HG03432 (cell line): Measurements from ENCODE around the gene CXXC4.

ENCODE experiments used
- ATAC-seq: cut with Tn5 transposase; IDR thresholded peaks from one replicate; pipeline ENCODE4 v1.9.1; 2021; ENCODE audit warnings: mild to moderate bottlenecking, moderate library complexity; ENCODE audit not compliant: unreplicated experiment

CXXC4 gene

DNA sequence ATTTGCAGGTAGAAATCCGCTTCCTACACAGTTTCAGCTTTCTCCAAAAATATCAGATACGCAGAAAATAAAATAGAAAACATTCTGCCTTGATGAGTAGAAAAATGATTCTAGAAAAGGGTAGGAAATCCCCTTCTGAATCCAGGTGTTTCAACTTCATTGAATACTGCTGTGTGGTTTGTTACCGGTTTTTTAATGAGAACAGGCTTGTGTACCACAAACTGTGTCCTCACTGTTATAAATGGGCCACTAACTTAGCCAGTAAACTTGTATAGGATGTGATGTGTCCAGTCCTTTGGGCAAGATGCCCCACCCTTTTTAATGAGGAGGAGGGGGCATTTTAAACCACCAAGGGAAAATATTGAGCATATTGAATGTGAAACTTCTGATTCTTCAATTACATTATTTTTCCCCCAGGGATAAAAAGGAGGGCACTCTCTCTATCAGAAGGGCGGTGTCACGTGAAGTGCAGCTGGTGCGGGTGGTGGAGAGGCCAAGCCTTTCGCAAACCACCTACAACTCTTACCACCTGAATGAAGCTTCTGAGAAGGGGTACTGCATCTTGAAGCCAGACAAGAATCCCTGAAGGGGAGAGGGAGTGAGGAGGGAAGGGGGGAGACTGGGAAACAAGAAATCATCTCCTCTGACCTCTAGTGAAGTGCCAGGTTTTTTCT lies 4.5 kb downstream of the CXXC4 start:
- ATAC-seq, result peak; percentile 40

GRCh38 chr4:104489731-104490095 lies 5.0 kb downstream of the CXXC4 start:
- ATAC-seq, result peak; percentile 30

- ATAC-seq, result no peak
Observed at GRCh38 chr4:104488151-104488550, 6.5 kb downstream of the CXXC4 start.

DNA sequence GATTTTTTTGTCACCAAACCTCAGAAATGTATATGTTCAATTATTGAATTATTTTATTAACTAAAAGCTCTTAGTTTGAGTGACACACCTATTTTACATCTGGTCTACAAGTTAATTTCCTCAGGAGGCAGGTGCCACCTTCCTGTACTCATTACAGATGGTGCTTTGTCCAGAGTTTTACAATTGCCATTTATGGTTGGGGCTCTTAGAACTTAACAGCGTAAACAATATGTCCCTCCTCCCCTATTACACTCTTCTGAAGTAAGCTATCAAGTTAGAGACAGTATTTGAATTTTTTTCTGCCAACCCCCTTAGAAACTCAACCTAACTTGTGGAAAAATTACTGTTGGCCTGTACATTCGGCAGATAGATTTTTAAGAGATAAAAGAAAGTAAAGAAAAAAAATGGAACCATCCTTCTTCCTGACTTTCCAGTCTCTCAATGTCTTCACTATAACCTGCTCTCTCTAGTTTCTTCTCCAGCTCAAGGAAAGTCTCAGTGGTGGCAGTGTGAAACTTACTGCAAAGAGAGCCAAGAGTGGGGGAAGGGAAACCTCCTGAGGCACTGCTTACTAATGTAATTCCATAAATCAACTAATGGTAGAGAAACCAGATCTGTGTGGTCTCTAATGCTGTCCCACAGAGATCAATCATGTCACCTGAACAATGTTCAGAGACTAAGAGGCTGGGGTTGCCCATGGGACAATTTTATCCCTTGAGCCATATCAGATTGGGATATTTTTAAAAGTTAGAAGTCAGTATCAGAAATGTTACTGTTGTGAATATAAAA lies 7.8 kb downstream of the CXXC4 start:
- no peak for ATAC-seq

DNA sequence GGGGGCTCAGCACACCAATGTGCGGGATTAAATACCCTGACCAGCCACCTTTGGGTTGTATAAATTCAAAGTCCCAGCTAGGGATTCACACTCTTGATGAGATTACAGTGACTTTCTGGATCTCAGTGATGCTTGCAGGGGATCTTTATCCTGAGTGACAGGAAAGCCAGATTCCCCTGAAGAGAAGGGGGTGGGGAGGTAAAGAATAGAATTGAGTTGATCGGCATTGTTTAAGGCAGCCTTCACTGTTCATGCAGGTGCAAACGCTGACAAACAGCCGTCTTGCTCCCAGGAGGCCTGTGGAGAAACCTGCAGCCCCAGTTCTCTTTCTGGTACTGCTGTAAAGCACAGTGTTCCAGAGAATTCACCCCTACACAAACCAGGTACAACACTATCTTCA lies 19.0 kb downstream of the CXXC4 start:
- no peak for ATAC-seq

- peak; percentile 40 for ATAC-seq
Observed at GRCh38 chr4:104472766-104473165, 21.9 kb downstream of the CXXC4 start.

DNA sequence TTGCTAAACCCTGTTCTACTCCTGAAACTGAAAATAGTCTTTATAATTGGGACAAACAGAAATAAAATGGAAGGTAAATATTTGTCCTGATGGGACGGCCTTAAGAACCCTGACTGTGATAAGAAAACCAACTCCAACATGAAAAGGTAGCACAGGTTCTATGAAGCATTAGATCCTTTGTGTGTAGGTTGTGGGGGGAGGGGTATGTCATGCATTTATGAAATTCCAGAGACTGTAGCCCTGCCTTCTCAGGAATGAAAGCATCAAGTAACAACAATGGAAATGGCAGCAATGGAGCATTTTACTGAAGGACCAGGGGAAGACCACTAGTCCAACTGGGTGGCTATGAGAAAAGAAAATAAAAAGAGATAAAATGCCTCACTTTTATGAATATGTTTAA lies 23.9 kb downstream of the CXXC4 start:
- ATAC-seq, result no peak

DNA sequence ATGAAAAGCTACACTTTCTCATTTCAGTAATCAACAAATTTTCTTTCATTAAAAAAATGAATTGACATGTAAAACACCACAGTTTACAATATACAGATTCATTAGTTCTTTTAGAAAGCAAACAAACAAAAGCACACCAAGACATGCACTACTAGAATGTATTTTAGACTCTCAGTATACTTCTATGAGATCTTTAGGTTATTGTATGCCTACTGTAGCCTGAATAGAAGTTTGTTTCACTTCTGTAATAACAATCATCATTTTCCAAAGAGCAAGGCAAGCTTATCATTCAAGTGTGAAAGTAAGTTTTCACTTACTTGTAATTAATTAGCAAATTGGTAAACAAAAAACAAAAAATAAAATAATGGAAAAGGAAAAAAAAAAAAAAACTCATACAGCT lies 24.9 kb downstream of the CXXC4 start:
- ATAC-seq, result no peak

DNA sequence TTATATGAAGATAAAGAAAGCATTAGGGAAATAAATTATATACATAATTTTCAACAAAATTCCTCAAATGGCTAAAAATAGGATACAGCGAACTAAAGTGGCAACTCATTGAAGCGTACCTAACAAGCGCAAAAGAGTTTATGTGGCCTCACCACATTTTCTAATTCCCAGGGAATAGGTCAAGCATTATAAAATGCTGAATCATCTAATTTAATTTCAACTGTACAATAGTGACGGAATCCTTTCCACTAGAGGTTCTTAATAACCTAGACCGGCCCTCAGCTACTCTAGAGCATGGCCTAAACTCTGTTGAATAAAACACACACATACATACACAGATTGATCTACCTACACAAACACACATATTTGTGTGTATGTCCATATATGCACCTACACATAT lies 29.1 kb downstream of the CXXC4 start:
- ATAC-seq, result no peak

DNA sequence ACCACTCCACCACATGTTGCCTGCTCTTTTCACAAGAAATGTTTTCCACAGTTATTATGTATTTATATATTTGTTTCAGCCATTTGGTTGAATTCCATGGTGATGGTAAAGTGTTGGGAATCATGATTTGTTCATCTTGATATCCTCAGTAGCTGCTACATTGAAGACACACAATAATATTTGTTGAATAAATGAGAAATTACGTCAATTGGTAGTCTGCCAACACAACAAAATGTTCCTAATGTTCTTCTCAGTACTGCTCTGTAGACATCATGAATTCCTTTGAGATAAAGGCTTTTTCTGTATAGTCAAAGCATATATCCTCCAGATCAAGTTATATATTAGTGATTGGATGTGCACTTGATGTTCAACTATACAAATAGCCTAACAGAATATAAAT lies 29.5 kb downstream of the CXXC4 start:
- no peak for ATAC-seq

DNA sequence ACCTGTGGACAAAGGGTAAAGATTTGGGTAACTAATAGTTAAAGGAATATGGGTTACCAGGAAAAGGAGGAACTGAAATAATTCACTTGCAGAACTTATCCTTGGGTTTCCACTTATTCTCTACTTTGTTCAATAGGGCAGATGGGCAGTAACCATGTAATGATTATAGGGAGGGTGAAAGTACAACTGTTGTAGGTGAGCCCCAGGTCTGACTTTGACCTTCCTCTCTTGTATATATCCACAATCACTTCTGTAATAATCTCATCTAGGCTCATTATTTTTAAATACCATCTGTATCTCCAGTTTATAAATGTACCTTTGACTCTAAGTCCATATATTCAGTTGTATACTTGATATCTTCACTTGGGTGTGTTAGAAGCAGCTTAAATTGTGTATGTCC lies 32.1 kb downstream of the CXXC4 start:
- ATAC-seq, result no peak

DNA sequence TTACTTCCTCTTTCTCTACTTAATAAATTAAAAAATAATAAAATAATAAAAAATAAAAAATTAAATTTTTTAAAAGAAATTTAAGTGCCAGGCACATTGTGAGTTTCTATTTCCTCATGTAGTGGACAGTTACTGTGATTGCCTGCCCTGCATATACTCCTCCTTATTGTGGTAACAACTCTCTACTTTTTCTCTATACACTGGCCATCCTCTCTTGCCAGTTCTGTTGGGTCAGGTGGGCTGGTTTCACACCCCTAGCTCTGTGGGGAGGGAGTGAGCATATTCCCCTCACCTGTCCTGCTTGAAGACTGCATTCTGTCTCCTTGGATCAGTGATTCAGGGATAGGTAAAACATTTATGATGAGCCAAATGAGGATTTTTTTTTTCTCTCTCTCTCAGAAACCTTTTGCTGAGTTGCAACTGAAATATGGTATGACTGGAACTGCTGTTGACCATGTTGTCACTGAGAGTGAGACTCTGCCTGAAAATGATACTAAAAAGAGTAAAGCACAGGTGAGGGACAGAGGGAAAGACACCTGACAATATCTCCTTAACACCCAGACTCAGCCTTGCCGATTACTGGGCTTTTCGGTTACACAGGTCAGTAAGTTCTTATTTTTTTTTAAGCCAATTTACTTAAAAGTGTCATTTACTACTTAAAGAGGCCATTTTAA lies 37.2 kb downstream of the CXXC4 start:
- ATAC-seq, result peak; percentile 76

DNA sequence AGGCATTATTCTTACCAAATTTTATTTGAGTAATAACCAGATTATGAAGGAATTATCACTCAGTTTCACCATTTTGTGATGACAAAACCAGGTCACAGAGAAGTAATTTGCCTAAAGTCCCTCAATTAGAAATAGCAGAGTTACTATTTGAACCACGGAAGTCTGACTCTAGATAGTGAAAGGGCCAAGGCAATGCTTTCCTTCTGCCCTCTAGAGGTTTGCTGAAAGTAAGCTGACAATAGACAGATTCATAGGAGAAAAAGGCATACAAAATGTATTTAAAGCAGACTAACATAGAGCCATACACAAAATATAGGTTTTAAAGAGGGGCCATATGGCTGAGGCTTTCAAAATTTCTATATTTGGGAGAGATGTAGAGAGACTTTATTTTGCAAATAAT lies 43.1 kb downstream of the CXXC4 start:
- no peak for ATAC-seq

GRCh38 chr4:104449537-104449936 lies 45.2 kb downstream of the CXXC4 start:
- ATAC-seq, result no peak

DNA sequence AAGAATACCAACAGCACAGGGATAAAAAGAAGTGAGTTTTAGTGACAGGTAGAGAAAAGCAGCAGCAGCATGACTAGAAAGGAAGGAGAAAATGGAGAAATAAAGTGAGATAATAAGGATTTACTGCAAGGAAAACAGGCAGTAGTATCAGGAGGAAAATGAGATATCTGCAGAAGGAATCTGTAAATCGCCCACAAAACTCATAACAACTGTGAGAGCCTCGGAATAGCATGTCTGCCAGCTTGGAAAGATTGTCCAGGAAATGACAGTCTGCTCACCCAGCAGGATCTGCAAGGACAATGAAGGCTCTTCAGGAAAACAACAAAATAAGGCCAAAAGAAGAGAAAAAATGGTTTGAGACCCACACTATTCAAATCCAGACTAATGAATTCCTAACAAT lies 47.4 kb downstream of the CXXC4 start:
- no peak for ATAC-seq

- ATAC-seq, result no peak
Observed at GRCh38 chr4:104446431-104447278, 48.0 kb downstream of the CXXC4 start.

DNA sequence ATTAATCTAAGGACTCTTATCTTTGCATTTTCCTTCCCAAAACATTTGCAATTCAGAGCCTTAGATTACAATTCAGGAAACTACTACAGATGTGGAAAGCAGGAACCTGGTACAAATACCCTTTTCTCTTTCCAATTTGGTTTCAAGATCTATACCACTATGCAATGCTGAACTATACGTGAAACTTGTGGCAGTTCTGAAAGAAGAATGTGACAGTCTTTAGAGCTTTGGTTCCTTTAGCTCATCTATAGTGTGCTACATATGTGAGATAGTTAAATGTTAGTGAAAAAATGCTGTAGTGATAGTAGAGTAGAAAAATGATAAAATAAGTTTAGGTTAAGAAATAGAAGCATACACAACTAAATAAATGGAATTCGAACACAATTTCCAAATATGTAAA lies 50.0 kb downstream of the CXXC4 start:
- ATAC-seq, result no peak

DNA sequence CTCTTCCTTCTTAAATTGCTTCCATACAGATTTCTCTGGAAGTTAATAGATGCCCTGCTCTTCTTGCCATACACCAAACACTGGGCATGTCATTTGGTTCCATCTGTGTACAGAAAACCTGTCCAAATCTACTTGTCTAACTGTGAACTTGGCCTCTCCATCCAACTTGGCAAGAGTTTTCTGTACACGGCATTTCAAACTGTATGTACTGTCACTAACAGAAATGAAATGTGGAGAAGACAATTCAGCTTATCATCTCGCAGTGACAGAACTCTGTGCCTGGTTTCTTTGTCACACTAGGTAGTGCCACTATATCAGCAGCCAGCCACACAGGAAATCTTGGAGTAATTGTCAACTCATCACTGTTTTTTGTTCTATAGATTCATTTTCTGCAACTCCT lies 58.2 kb downstream of the CXXC4 start:
- no peak for ATAC-seq

DNA sequence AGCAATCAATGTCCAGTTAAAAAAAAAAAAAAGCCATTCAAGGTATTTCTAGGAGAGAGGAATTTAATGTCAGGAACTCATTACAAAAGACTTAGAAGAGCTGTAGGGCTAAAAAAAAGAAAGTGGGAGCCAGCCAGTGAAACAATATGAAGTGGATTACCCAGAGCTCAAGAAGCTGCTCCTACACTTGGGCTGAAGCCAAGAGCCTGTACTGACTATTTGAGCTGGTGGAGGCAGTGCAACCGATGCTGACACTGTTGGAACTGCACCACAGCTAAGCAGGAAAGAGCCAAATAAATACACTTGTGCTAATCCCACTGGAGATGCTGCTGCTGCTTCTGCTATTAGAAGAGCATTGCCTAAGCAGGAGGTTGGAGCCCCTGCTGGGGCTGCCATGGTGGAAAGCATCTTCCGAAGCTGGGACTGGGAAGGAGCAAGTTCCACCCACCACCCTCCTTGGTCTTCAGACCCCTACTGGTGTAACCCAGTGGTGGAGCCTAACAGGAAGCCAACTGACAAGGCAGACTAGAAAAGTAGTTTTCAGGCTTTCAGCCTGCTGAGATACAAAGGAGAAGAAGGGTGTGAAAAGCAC lies 65.4 kb downstream of the CXXC4 start:
- ATAC-seq, result no peak

GRCh38 chr4:104425948-104426347 lies 68.7 kb downstream of the CXXC4 start:
- ATAC-seq, result peak; percentile 33

GRCh38 chr4:104424989-104425388 lies 69.7 kb downstream of the CXXC4 start:
- ATAC-seq, result no peak
